Activated CD8-positive, alpha-beta memory T cell treated with anti-CD3 and anti-CD28 coated beads for 1 hour (primary cell): Measurements from ENCODE around the gene CUBN.

Experiments
- DNase-seq, 2 donors: peaks; one replicate each; pipeline ENCODE4 v3.0.0-alpha.2; 2020; ENCODE audit warnings: low read depth in 1 of 2; ENCODE audit errors: extremely low read depth in 1 of 2

CUBN gene

DNA sequence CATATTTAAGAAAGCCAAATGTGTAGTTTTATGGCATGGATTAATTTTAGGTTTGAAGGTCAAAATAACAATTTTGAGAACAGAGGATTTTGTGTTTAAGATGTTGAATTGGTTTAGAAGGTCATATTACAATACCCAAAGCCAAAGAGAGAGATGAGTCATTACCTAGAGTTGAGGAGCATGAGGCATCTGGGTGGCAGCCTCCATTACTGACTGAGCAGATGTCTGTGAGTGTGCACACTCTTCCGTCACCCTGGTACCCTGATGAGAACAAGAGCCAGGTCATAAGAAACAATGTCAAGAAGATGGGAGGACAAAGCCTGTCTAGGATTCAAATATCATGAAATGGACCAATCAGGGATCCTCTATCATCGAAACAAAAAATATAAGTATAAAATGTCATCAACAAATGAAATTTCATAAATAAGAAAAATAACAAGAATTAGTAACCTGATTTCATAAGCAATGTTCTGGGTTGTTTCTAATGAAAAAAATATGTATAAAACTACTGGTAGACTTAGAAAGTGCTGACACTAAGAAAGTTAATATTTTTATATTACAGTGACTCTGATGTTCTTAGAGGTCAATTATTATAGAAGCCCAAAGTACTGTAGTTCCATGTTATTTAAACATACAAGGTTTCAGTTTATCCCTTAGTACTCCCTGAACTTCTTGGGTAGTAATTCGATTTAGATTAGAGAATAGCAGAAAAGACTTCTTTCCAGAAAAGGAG is 20.0 kb downstream of the CUBN start:
- no peak for DNase-seq

- no peak for DNase-seq
These were observed 20.6 kb downstream of the CUBN start for GRCh38 chr10:17109046-17109445.

- DNase-seq: no peak
These were observed 22.6 kb downstream of the CUBN start for GRCh38 chr10:17106991-17107390.

DNA sequence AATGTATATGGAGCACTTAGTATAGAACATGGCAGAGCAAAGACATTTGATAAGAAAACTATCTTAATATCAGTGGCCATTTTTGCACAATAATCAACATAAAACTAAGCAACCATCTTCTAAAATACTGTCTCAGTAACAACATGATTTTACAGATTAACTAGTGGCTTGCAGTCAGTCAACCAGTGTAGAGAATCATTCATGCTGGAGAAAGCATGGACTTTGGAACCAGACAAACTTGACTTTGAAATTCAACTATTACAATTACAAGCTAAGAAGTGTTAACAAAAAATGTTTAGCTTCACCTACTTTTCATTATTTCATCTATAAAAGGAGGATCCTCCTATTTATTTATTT is 27.7 kb downstream of the CUBN start:
- no peak for DNase-seq

DNA sequence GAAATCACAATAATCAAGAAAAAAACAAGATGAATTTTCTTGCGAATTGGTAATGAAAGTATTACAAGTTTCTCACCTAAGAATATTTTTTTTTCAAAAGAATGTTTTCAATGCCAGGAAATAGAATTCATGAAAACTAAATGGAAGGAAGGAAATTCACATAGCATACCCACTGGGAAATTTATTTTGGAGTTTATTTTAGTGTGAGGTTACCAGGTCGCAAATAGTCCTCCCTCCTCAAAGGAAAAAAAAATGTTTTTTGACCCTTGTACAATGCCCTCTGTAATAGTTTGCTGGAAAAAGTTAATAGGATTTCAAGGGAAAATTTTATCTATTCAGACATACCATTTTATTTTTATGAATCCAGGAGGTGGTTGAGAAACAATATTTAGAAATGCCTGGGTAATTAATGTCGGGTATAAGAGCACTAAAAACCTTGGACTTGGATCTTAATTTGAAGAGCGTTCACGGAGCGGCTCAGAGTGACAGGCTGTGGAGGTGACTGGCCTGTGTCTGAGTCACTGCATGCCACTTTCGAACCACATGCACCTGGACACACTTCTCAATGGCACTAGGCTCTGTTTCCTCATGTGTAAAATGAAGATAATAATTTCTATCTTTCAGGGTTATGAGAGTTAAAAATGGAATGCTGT is 28.2 kb downstream of the CUBN start:
- DNase-seq: no peak

- no peak for DNase-seq
These were observed 29.0 kb downstream of the CUBN start for GRCh38 chr10:17100586-17100985.

GRCh38 chr10:17098012-17098411 is 31.6 kb downstream of the CUBN start:
- no peak for DNase-seq

GRCh38 chr10:17094844-17095243 is 34.8 kb downstream of the CUBN start:
- DNase-seq: no peak

DNA sequence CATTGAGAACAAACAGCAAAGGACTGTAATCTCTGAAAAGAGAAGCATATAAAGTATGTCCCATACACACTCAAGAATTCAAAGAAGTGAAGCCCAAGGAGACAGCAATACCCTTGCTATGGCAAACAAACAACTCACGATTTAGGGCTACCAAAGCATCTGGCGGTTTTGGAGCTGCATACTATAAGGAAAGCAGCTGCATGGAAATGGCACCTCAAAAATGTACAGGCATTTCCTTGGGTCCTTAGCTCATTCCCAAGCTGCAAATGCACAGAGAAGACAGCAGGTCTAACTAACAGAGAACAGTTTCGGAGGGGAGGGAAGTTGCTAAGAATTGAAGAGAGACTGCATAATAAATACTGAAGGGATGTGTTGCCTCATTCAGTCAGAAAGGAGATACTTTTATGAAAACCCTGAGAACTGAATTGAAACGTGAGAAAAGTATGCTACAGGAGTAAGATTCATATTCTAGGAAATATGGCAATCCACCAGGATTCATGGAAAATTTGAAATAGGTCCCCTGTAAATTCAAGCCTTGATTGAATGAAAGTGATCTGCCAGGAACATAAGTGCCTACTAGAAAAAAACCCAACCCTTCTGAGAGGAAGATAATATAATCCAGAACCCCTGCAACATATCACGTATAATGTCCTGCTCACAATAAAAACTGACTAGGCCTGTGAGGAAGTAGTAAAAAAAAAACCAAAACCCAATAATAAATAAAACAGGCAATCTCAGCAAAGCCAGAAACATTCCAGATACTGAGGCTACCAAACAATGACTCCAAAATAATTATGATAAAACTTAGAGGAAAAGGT is 36.4 kb downstream of the CUBN start:
- DNase-seq: no peak

DNA sequence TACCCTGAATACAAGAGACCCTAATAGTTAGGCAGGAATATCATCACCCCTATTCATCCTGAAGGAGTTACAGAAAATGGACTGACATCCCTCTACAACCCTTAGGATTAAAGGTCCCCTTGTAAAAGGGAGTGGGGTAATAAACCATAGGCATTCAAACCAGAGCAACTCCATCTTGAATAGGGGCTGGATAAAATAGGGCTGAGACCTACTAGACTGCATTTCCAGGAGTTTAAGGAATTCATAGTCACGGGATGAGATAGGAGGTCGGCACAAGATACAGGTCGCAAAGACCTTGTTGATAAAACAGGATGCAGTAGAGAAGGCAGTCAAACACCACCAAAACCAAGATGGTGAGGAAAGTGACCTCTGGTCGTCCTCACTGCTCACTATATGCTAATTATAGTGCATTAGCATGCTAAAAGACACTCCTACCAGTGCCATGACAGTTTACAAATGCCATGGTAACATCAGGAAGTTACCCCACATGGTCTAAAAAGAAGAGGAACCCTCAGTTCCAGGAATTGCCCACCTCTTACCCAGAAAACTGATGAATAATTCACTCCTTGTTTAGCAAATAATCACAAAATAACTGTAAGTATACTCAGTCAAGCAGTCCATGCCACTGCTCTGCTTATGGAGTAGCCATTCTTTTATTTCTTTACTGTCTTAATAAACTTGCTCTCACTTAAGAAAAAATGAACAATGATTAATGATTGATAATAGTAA is 37.2 kb downstream of the CUBN start:
- no peak for DNase-seq

GRCh38 chr10:17088118-17088806 is 41.3 kb downstream of the CUBN start:
- no peak for DNase-seq

GRCh38 chr10:17086865-17087367 is 42.7 kb downstream of the CUBN start:
- no peak for DNase-seq

DNA sequence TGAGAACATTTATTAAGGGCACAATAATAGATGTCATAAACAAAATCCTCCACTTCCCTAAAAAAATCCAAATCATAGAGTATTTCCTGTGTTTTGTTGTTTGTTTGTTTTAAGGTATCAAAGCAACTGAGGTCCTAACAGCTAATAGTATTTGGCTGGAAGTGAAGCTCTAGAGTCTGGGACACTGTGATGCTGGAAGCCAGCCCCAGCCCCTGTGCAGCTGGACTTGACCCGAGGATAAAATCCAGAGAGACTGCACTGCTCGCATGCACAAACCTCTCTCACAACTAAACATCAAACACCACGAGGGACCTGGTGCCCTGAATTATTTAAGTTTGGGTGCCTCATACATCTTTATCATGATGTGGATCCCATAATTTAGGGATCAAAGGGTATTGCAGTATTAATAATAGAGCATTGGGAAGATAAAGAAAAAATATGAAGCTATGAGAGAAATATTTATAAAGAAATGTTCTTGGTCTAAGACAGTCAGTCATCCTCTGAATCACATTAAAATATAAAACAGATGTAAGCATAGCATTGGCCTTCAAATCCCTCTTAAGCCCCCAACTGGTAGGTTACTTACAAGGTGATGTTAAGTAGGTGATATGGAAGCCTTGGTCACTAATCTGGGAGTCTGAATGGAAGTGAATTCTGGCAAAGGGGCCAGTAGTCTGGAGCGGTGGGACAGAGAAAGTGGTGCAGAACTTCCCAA is 44.4 kb downstream of the CUBN start:
- no peak for DNase-seq

DNA sequence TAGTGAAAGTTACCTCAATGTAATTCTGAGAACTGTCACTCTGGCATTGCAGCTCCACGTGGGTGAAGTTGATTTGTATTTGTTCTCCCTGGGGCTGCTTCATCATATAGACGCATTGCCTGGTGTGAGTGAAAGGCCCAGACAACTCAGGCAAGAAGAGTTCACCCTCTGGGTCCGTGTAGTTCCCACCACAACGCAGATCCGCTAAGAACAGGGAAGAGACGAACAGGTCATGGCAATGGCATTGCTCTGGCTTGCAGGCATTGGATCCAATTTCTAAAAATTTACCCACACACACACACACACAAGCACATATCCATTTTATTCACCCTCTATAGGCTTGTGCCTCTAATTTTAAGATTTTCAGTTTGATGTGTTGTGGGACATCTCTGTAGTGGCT is 45.4 kb downstream of the CUBN start:
- DNase-seq: no peak

DNA sequence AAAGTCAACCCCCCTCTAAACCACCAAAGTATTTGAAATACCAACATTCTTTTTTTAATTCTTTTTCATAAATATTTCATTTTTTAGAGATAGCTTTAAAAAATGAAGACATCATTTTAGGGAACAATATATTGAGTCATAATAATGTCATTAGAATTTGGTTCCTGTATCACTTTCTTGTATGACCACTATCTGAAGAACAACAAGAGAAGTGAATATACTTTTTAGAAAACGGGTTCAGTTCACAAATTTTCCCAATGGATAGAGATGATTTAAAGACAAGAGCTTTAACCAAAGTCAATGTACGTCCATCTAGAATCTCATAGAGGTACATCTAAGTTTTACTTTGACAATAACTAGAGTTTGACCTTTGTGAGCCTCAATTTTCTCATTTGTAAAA is 48.2 kb downstream of the CUBN start:
- DNase-seq: no peak

- no peak for DNase-seq
These were observed 51.7 kb downstream of the CUBN start for GRCh38 chr10:17077890-17078289.

DNA sequence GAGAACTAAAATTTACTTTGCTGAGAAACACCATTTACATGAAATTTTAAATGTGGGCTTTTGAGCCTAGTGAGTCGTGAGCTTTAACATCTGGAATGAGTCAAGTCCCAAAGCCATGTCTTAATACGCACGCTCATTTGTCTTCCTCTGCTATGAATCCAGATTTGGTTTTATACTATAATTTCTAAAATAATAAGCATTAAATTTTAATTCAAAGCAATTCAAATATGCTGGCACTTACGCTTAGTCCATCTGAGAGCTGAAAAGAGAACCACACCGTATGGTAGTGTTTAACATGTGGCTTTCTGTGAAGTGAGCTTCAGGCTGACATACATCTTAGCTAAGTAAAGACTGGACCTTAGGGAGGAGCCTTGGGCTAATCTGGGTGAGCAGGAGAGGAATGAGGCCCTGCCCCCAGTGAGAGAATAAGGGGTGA is 52.2 kb downstream of the CUBN start:
- DNase-seq: no peak

- no peak for DNase-seq
These were observed 52.8 kb downstream of the CUBN start for GRCh38 chr10:17076626-17077345.
